ENCODE measurements around the gene KIAA1671.

DNA sequence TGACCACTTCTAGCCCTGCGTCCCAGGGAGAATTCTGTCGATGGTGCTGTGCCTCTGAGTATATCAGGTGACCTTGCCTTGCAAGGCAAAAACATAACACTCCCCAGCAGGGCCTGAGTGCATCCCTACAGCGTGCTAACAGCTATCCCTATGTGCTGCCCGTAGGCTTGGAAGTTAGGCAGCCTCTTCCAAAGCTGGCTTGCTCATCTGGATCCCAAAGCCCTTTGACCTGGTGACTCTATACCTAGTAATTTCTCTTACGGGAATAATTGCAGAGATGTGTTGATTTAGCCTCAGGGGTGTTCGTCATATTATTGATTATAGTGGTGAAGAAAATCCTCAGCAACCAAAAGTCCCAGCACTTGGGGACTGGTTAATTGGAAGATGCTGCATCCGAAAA is 214.6 kb downstream of the KIAA1671 start:
- TF ChIP-seq YY1 (IDR thresholded peaks at IDR 0.05; ENCODE audit: low read depth) (no peak), MEF2A (IDR thresholded peaks at IDR 0.05; ENCODE audit: borderline replicate concordance, low read depth) (no peak), POLR2AphosphoS5 (IDR thresholded peaks at IDR 0.05; ENCODE audit: low read depth, low read length) (no peak), SMC3 (IDR thresholded peaks at IDR 0.05; ENCODE audit: low read depth, low read length) (no peak), CTCF (IDR thresholded peaks at IDR 0.05) (no peak), USF2 (IDR thresholded peaks at IDR 0.05; ENCODE audit: borderline replicate concordance, low read depth, low read length) (no peak), NRF1 (IDR thresholded peaks at IDR 0.05; ENCODE audit: low read depth, low read length) (no peak), REST (IDR thresholded peaks at IDR 0.05; ENCODE audit: low read depth, low read length) (no peak), RFX5 (IDR thresholded peaks at IDR 0.05; ENCODE audit: low read length) (no peak), TCF12 (IDR thresholded peaks at IDR 0.05) (no peak), TAF1 (IDR thresholded peaks at IDR 0.05; ENCODE audit: borderline replicate concordance, low read depth, low read length) (no peak)
- TF ChIP-seq, protein P1, sequence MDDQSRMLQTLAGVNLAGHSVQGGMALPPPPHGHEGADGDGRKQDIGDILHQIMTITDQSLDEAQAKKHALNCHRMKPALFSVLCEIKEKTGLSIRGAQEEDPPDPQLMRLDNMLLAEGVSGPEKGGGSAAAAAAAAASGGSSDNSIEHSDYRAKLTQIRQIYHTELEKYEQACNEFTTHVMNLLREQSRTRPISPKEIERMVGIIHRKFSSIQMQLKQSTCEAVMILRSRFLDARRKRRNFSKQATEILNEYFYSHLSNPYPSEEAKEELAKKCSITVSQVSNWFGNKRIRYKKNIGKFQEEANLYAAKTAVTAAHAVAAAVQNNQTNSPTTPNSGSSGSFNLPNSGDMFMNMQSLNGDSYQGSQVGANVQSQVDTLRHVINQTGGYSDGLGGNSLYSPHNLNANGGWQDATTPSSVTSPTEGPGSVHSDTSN (IDR thresholded peaks at IDR 0.05) = no peak
